ENCODE data around the gene FCHSD2.

DNA sequence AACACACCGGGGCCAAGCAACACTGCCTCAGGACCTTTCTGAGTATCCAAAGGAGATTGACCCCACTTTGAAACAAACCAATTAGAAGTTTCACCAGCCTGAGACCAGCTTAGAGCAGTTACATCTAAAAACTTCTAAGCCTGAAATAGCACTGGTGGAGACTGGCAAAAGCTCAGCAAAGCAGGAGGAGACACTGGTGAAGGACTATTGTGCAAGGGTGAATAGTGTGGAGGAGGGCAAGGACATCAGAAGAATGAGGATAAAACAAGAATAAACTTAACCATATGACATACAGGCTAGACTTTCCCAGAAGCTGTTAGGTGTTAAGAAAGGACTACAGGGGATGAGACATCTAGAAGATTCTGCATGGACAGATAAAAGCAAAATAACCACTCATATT lies 152.4 kb downstream of the FCHSD2 start:
- TF ChIP-seq, protein P1, sequence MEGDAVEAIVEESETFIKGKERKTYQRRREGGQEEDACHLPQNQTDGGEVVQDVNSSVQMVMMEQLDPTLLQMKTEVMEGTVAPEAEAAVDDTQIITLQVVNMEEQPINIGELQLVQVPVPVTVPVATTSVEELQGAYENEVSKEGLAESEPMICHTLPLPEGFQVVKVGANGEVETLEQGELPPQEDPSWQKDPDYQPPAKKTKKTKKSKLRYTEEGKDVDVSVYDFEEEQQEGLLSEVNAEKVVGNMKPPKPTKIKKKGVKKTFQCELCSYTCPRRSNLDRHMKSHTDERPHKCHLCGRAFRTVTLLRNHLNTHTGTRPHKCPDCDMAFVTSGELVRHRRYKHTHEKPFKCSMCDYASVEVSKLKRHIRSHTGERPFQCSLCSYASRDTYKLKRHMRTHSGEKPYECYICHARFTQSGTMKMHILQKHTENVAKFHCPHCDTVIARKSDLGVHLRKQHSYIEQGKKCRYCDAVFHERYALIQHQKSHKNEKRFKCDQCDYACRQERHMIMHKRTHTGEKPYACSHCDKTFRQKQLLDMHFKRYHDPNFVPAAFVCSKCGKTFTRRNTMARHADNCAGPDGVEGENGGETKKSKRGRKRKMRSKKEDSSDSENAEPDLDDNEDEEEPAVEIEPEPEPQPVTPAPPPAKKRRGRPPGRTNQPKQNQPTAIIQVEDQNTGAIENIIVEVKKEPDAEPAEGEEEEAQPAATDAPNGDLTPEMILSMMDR (IDR thresholded peaks at IDR 0.05) = no peak
- TF ChIP-seq POLR2A (IDR thresholded peaks at IDR 0.05) = no peak

Data from lower leg skin (tissue), 3 donors.